NCI-H2171 treated with DMSO at 0.1 percent for 48 hours (cell line): Measurements from ENCODE around the gene SELENOI.
"Not testable (repeated sequence)": the region's sequence is repeated elsewhere in the genome, so short reads cannot be mapped to it uniquely, and the experiment has no call there.

Source experiments
- DNase-seq: peaks from one replicate; lab custom pipeline; 2025; lab: John Stamatoyannopoulos, UW

SELENOI gene

DNA sequence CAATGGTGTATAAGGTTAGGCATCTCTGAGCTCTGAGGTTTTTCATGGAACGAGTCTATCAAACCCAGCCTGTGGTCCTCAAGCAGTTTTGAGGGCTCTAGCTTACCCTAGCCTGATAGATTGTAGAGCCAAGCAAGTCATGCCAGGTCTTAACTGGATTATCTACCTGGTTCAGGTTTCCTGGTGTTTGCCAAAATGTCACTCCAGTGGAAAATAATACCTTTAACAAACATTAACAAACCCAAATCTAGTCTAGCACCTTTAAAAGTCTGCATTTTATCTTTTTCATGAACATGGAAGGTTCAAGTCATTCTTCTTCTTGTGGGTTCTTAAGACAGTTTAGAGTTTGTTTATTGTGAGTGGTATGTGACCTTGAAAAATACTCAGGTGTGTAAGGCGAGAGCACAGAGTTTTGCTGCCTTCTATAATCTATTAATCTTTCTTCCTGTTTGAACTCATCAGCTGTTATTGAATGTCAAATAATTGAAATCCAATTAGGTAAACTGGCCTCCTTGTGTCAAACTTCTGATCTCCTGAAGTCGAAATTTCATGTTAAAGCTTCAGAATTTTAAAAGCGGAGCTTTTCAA, 14.0 kb downstream of the SELENOI start:
- peak; percentile 24 for DNase-seq

DNA sequence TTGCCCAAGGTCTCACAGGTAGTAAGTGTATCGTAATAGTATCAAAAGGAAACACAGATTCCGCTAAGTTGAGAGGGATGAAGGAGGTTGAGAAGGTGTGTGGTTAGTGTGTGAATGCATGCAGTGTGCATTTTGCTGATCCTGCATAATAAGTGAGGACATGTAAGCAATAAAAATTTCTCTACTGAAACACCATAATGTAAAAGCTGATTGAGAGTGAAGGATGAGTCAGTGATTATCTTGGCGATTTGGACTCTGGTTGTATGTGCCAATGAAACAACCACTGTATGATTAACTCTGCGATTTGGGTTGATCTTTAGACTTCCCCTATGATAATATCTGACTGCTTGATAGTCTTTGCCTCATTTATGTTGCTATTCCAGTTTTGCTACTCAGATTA, 17.4 kb downstream of the SELENOI start:
- no peak for DNase-seq

DNA sequence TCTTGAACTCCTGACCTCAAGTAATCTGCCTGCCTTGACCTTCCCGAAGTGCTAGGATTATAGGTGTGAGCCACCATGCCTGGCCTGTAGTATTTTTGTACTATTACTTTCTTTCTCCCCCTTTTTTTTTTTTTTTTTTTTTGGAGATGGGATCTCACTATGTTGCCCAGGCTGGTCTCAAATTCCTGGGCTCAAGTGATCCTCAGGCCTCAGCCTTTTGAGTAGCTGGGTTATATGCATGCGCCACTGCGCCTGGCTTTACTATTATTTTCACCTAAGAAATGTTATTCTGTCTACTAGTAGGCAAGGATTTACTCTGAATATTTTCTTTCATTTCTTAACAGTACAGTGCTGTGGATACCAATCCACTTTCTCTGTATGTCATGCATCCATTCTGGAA, 18.0 kb downstream of the SELENOI start:
- DNase-seq = no peak

DNA sequence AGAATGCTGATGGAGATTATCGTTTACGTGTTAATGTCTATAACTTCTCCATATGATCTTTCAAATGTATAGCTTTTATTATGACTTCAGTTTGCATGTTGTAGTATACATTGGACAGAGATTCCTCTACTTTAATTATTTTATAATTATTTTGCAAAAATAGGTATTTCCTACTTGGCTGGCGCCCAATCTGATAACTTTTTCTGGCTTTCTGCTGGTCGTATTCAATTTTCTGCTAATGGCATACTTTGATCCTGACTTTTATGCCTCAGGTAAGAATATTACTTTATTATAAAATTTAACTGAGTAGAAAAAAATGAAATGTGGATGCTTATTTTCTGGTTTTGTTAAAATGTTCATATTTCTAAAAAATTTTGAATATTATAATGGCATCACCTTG, 18.7 kb downstream of the SELENOI start:
- no peak for DNase-seq

DNA sequence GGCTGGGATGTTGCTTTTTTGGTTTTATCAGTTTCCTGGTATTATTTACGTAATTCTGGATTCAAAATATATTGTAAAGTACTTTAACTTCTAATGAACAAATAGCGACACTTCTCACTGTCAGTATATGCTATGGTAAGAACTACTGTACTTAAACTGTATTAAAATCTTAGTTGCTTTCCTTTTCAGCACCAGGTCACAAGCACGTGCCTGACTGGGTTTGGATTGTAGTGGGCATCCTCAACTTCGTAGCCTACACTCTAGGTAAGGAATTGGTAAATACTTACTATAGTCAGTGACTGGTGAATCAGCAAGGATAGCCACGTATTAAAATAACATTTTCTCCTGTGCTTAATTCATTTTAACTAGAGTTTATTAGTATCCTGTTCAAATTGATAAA, 21.0 kb downstream of the SELENOI start:
- DNase-seq = no peak

DNA sequence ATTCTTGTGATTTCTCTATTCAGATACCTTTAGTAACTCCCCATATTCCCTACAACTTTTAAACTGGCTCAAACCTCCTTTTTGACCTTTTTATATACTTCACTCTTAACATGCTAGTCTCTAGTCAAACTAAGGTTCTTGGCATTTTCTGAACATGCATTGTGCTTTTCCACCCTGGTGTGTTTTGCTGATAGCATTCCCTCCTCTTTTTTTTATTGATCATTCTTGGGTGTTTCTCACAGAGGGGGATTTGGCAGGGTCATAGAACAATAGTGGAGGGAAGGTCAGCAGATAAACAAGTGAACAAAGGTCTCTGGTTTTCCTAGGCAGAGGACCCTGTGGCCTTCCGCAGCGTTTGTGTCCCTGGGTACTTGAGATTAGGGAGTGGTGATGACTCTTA, 23.7 kb downstream of the SELENOI start:
- DNase-seq = not testable (repeated sequence)

DNA sequence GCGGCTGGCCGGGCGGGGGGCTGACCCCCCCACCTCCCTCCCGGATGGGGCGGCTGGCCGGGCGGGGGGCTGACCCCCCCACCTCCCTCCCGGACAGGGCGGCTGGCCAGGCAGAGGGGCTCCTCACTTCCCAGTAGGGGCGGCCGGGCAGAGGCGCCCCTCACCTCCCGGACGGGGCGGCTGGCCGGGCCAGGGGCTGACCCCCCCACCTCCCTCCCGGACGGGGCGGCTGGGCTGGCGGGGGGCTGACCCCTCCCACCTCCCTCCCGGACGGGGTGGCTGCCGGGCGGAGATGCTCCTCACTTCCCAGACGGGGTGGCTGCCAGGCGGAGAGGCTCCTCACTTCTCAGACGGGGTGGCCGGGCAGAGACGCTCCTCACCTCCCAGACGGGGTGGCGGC, 25.0 kb downstream of the SELENOI start:
- not testable (repeated sequence) for DNase-seq

DNA sequence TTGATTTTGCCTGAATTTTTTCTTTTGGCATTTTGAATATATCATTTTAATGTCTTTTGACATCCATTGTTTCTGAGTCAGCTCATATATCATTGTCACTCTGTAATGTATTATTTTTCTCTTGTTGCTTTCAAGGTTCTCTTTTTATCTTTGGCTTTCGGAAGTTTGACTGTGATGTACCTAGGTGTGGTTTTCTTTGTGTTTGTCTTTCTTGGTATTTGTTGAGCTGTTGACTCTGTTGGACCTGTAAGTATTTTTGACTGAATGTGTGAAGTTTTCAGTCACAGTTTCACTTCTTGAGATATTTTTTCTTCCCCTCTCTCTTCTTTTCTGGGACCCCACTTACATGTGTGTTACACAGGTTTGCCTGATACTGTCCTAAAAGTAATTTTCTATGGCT, 30.9 kb downstream of the SELENOI start:
- DNase-seq = no peak

DNA sequence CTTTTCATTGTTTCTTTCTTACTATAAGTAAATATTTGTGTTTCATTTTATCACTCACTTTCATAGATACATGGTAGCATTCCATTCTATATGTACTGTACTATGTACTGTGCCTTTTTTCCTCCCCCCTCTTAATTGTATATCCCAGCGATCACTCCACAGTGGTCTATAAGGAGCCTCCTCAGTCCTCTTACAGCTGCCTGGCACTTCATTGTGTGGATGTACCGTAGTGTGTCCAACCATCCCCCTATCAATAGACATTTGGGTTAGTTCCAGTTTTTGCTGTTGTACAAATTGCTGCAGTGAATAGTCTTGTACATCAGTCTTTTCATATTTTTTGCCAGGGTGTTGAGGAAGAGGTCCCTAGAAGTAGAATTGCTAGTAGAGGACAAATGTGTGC, 34.3 kb downstream of the SELENOI start:
- DNase-seq = no peak

DNA sequence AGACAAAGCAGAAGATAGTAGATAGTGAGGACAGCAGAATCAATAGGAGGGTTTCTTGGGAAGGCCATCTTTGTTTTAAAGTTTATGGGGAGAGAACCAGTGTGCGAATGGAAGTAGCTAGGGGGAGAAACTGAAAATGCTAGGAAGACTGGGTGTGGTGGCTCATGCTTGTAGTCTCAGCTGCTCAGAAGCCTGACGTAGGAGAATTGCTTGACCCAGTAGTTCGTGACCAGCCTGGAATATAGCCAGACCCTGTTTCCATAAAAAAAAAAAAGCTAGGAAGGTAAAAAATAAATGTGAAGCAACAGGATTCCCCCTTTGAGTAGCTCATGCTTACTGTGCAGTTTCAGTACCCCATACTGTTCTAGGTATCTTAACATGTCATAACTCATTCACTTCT, 36.6 kb downstream of the SELENOI start:
- no peak for DNase-seq

DNA sequence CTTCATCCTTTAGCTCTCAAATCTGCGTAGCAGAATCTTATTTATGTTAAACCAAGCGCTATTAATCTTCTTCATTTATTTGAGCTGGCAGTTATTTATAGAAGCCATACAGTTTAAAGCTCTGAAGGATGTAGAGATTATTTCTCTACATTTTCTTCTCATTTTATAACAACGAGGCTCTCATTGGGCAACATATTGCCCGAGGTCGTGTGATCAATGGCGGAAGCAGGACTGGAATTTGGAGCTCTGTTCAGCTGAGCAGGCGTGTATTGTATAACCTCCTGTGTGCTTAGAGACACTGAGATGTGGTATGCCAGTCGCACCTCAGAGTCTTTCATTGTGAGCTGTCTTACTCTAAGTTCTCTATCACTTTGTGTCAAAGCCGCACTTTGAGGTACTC, 38.2 kb downstream of the SELENOI start:
- DNase-seq = no peak

DNA sequence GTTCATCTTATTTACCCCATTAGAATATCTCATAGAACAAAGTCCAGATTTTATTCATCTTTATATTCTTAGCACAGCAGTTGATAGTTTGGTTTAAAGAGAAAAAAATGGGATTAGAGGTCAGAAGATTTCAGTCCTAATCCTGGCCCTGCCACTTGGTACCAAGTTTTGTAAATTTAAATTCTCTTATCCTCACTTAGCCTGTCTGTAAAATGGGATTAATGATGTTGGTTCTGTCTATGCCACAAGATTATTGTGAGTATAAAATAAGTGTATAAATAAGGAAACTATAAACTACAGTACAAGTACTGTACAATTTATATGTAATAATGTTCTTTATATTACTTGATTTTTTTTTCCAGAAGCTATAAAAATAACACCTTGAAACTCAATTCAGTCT, 38.7 kb downstream of the SELENOI start:
- no peak for DNase-seq

DNA sequence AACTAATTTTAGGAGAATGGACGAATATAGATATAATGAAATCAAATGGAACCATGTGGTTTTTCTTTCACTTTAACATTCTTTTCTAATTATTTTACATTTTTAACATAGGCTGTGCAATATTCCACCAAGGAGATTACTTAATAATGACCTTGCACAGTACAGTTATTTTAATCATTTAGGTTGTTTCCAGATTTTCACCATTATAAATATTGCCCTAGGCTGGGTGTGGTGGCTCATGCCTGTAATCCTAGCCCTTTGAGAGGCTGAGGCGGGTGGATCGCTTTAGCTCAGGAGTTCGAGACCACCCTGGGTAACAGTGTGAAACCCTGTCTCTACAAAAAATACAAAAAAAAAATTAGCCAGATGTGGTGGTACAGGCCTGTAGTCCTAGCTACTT, 41.2 kb downstream of the SELENOI start:
- no peak for DNase-seq

DNA sequence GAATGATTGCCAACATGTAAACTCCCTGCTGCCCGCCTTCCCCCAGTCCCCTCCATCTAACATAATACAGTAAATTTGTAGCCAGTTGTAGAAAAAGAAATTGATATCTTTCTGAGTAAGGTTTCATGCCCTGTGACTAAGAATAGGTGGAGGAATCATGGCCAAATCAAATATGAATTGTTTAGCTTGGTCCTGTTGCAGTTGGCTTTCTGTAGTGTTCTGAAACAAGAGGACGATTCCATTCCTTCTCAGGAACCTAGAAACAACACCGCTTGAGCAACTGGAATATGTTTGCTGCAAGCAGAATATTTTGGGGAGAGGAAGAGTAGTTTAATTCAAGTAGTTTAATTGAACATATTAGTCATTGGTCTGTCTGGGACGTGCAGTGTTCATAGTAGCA, 48.8 kb downstream of the SELENOI start:
- no peak for DNase-seq

DNA sequence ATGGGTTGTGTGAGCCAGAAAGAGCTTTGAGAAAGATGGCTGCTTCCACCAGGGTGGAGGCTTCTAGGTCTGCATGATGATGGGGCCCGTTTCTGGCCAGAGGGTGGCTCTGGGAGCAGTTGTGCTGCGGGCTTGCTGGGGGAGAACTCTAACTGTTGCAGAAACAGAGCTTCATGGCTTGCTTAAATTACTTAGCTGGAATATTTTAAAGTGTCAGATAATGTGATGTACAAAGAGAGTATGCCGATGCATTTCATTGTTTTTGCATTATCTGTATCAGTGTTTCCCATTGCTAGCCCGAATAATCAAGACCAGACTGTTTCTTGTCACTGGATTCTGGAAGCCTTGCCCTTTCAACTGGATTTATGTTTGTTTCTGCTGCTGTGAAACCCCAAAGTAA, 49.5 kb downstream of the SELENOI start:
- no peak for DNase-seq

DNA sequence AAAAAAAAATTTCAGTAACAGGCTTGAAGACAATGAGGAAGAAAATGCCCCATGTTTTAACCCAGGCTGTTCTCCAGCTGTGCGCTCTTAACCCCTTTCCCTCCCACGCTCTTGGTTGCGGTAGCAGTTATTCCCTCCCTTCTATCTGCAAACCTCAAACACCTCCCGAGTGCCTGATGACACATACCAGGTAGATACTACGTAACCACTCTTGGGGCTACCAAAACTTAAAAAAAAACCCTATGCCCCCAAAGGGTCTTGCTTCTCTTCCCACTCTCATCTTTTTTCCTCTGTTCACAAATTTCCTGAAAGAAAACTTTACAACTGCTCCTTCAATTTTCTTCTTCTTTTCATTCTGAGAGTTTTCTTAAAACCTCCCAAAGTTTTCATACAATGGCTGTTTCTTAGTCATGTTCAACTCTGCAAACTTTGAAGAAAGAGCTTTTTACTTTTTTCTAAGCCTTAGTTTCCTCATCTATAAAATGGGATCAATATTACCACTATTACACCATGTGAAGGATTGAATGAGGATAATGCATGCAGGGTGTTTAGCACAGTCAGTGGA, 50.9 kb downstream of the SELENOI start:
- no peak for DNase-seq

DNA sequence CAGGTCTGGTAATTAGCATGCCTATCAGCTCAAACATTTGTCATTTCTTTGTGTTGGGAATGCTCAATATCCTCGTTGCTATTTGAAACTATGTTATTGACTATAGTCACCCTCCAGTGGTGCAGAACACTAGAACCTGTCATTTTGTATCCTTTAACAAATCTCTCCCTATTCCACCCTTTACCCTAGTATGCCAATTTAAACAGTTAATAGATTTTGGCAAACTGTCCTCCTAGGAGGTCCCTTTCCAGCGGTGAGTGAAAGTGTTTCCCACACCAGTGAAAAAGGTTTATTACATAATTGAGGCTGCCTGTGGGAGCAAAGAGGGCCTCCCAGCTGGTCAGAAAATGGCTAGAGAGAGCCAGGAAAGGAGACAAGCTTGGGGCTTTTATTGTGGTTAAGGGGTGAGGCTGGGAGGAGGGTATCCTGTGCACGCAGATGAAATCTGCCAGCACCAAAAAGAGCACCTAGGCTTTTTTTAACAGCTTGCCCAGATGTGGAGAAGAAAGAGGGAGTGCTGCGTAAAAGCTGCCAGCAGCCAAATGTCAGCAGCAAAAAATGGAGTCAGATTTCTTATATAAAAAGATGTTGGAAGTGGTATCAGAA, 53.9 kb downstream of the SELENOI start:
- peak; percentile 19 for DNase-seq

DNA sequence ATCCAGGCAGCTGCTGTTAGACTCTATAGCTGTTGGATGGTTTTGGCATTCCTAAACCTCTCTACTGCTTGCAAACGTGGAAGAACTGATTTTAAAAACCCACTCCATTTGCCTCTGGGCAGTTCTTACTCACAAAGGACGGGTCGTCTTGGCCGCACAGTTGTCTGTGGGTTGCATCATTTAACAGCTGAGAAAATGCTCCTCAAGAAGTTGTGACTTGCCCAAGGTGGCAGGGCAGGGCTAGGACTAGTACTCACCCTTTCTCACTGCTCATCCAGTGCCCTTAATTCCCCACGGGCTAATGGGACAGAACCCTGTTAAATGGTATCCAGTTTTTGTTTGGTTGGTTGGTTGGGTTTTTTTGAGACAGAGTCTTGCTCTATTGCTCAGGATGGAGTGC, 54.8 kb downstream of the SELENOI start:
- no peak for DNase-seq

DNA sequence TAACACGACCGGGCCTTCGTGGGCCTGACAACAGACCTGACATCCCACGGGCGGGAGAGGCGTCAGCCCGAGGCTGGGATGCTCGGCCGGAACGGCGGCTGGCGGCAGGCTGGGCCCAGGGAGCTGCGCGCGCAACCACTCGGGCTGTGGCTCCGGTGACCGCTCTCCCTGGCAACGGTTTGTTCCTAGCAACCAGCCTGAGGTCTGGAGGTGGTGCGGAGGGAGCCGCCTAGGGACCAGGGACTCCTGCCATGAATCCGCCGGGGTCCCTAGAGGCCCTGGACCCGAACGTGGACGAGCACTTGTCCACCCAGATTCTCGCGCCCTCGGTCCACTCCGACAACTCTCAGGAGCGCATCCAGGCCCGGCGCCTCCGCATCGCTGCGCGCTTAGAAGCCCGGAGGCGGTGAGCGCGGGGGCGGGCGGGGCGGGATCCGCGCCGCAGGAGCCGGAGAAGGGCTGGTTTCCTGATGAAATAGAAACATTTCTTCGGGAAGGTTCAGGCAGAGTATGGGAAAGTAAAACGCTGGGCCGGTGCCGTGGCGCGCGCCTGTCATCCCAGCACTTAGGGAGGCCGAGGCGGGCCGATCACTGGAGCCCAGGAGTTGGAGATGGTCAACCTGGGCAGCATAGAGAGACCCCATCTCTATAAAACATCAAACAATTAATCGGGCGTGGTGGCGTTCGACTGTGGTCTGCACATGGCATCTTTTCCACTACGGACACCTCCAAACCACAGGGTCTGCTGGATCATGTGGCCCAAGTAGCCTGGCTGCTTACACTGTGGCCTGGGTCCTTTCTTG, 56.0 kb downstream of the SELENOI start, which contains the start of gene DRC1:
DRC1 (plus strand) TSS at position 182 of the 803 bp plus-strand sequence; CDS start at position 252, 70 bp downstream.
- peak; percentile 68 for DNase-seq

DNA sequence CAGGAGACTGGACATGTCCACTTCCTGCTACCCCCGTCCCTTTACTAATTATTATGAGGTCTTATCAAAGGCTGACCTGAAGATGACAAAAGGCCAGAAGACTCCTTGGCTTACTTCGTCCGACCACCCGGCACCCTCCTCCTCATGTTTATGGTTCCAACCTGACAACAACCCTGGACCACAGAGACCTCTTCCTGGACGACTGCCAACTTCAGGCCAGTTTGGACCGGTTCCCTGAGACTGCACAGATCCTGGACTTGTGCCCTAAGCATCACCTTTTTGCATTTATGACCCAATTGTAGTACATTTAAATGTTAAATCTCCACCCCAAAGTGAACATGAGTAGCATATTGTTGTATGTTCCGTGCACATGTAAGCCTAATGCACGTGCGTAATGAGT, 61.6 kb downstream of the SELENOI start:
- no peak for DNase-seq

DNA sequence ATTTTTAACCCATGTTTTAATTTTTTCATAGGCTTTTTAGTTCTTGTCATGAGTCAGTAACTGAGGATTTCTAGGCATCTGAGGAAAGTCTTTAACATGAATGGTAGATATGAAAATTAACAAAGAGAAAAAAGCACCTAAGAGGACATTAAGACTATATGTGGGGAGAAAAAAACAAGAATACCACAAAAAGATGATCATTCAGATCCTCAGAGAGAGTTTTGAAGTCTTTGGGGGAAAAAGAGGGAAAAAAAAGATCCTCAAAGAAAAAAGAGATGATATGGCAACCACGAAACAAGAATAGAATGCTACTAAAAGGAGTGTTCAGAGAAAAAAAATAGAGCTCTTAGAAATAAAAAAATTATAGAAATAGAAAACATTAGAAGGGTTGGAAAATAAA, 63.8 kb downstream of the SELENOI start:
- DNase-seq = no peak

DNA sequence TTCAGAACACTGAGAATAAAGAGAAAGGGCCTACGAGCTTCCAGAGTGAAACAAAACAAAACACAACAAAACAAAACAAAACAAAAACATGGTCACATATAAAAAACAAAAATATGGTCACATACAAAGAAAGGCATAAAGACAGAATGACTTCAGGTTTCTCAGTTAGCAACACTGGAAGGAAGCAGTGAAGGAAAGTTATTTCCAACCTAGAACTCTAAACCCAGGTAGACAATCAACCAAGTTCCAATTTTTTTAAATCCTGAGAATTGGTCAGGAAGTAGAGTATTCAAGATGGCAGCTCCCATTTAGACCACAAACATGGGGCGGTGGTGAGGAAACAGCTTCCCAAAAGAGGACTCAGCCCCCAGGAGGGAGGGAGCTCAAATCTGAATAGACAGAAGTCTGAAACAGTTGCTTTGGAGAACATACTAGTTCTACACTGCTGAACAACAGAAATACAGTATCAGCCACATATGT, 64.9 kb downstream of the SELENOI start:
- DNase-seq = no peak

DNA sequence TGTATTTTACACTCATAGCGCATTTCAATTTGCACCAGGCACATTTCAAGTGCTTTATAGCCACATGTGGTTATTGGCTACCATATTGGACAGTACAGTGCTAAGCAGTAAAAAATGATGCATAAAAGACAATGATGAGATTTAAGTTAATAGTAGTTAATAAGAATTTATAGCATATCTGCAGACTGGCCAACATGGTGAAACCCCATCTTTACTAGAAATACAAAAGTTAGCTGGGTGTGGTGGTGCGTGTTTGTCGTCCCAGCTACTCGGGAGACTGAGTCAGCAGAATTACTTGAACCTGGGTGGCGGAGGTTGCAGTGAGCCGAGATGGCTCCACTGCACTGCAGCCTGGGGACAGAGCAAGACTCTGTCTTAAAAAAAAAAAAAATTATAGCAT, 65.5 kb downstream of the SELENOI start:
- DNase-seq = no peak
